Measurements from ENCODE around the gene CALD1. TPM values are rescaled to one million over a fixed set of nuclear protein-coding genes. Genes with fewer than 3 reads are reported as not detected.

Gene CALD1
- polyA plus RNA-seq (ENCODE audit: insufficient read length in 10 of 10) = 100 to 1,000 TPM; 121 to 190 (median 136) TPM
- long read RNA-seq, donor 1, full-length matches to known transcripts = 4 of 57 reads
- long read RNA-seq, donor 1, partial matches to known transcripts = 53 of 57 reads
- long read RNA-seq, donor 1, other reads (novel, unspliced or antisense) = 0 of 57 reads
- long read RNA-seq, donor 2, full-length matches to known transcripts = 9 of 53 reads
- long read RNA-seq, donor 2, partial matches to known transcripts = 44 of 53 reads
- long read RNA-seq, donor 2, other reads (novel, unspliced or antisense) = 0 of 53 reads
- long read RNA-seq, donor 3 = 0 reads
- long read RNA-seq, donor 4, full-length matches to known transcripts = 15 of 53 reads
- long read RNA-seq, donor 4, partial matches to known transcripts = 38 of 53 reads
- long read RNA-seq, donor 4, other reads (novel, unspliced or antisense) = 0 of 53 reads
- long read RNA-seq, donor 5, full-length matches to known transcripts = 14 of 140 reads
- long read RNA-seq, donor 5, partial matches to known transcripts = 126 of 140 reads
- long read RNA-seq, donor 5, other reads (novel, unspliced or antisense) = 0 of 140 reads
- long read RNA-seq, donor 6, full-length matches to known transcripts = 17 of 120 reads
- long read RNA-seq, donor 6, partial matches to known transcripts = 103 of 120 reads
- long read RNA-seq, donor 6, other reads (novel, unspliced or antisense) = 0 of 120 reads
- long read RNA-seq, donor 7, full-length matches to known transcripts = 17 of 79 reads
- long read RNA-seq, donor 7, partial matches to known transcripts = 62 of 79 reads
- long read RNA-seq, donor 7, other reads (novel, unspliced or antisense) = 0 of 79 reads
- long read RNA-seq, donor 8, full-length matches to known transcripts = 21 of 116 reads
- long read RNA-seq, donor 8, partial matches to known transcripts = 95 of 116 reads
- long read RNA-seq, donor 8, other reads (novel, unspliced or antisense) = 0 of 116 reads
- long read RNA-seq, donor 9, partial matches to known transcripts = 0 of 1 reads
- long read RNA-seq, donor 9, other reads (novel, unspliced or antisense) = 0 of 1 reads

GRCh38 chr7:134778941-134779740, at the start of gene CALD1:
Gene CALD1 (plus strand): TSS chr7:134779634. CDS start chr7:134867734, 88,100 bp downstream.
- DNase-seq = peak; percentile 85 to 99 (median 95)

- no peak for DNase-seq
Observed at GRCh38 chr7:134729895-134730294, 49.5 kb upstream of the CALD1 start.

- DNase-seq = peak in 1 of 3 donors; percentile 65
Observed at GRCh38 chr7:134730411-134730829, 49.0 kb upstream of the CALD1 start.

GRCh38 chr7:134731616-134732015, 47.8 kb upstream of the CALD1 start:
- DNase-seq = no peak

- DNase-seq = peak in 1 of 3 donors; percentile 61
Observed at GRCh38 chr7:134732728-134733127, 46.7 kb upstream of the CALD1 start.

- DNase-seq = no peak
Observed at GRCh38 chr7:134736381-134736780, 43.1 kb upstream of the CALD1 start.

GRCh38 chr7:134737566-134738345, 41.7 kb upstream of the CALD1 start:
- DNase-seq = peak in 2 of 3 donors; percentile 47 to 88

GRCh38 chr7:134739362-134739761, 40.1 kb upstream of the CALD1 start:
- DNase-seq = no peak

- peak in 1 of 3 donors; percentile 69 for DNase-seq
Observed at GRCh38 chr7:134740376-134740775, 39.1 kb upstream of the CALD1 start.

GRCh38 chr7:134741907-134742635, 37.4 kb upstream of the CALD1 start:
- DNase-seq = peak in 1 of 3 donors; percentile 95

GRCh38 chr7:134742688-134743350, 36.6 kb upstream of the CALD1 start:
- DNase-seq = peak in 1 of 3 donors; percentile 64

- no peak for DNase-seq
Observed at GRCh38 chr7:134744569-134744968, 34.9 kb upstream of the CALD1 start.

GRCh38 chr7:134747326-134747725, 32.1 kb upstream of the CALD1 start:
- DNase-seq = no peak

- no peak for DNase-seq
Observed at GRCh38 chr7:134750083-134751062, 29.1 kb upstream of the CALD1 start.

GRCh38 chr7:134752006-134752760, 27.3 kb upstream of the CALD1 start:
- DNase-seq = peak in 1 of 3 donors; percentile 34

- DNase-seq = peak in 1 of 3 donors; percentile 43
Observed at GRCh38 chr7:134755422-134756022, 23.9 kb upstream of the CALD1 start.

GRCh38 chr7:134757938-134758337, 21.5 kb upstream of the CALD1 start:
- DNase-seq = peak in 2 of 3 donors; percentile 39 to 42
